Measurements from ENCODE around the gene DDX59.

DNA sequence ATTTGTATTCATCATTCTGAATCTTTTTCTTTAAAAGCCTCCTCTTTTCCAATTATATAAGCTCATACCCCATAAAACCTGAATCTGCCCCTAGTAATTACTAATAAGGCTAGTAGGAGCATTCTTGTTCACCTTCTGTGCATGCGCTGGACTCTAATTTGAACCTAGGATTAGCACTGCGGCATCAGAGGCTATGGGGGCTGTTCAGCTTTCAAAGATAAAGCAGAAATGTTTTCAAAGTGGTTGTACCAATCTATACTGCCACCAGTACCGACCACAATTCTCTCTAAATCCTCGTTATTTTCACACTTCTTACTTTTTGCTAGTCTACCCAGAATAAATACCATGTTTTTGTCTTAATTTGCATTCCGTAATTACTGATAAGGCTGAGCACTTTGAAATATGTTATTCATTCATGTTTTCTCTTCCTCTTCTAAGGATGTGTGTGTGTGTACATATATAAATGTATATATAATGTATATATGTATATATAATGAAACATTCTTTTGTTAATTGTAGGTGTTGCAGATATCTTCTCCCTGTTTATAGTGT is 1.6 kb upstream of the DDX59 start:
- no peak for TF ChIP-seq EZH2 (IDR thresholded peaks at IDR 0.05; ENCODE audit: low read depth)
- TF ChIP-seq, protein P1, sequence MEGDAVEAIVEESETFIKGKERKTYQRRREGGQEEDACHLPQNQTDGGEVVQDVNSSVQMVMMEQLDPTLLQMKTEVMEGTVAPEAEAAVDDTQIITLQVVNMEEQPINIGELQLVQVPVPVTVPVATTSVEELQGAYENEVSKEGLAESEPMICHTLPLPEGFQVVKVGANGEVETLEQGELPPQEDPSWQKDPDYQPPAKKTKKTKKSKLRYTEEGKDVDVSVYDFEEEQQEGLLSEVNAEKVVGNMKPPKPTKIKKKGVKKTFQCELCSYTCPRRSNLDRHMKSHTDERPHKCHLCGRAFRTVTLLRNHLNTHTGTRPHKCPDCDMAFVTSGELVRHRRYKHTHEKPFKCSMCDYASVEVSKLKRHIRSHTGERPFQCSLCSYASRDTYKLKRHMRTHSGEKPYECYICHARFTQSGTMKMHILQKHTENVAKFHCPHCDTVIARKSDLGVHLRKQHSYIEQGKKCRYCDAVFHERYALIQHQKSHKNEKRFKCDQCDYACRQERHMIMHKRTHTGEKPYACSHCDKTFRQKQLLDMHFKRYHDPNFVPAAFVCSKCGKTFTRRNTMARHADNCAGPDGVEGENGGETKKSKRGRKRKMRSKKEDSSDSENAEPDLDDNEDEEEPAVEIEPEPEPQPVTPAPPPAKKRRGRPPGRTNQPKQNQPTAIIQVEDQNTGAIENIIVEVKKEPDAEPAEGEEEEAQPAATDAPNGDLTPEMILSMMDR (conservative IDR thresholded peaks at IDR 0.05): no peak
